Fibroblast of skin of right quadriceps (primary cell): ENCODE measurements around the gene RACK1.
"Not testable (repeated sequence)": the region's sequence is repeated elsewhere in the genome, so short reads cannot be mapped to it uniquely, and the experiment has no call there.

ENCODE experiments used
- DNase-seq: peaks from one replicate; pipeline ENCODE4 v3.0.0-alpha.2; 2013

Gene RACK1

GRCh38 chr5:181212080-181212479, 31.6 kb downstream of the RACK1 start:
- no peak for DNase-seq

- no peak for DNase-seq
Measured at GRCh38 chr5:181211208-181211607, 32.5 kb downstream of the RACK1 start.

GRCh38 chr5:181210698-181211097, 33.0 kb downstream of the RACK1 start:
- DNase-seq, result not testable (repeated sequence)

GRCh38 chr5:181210148-181210547, 33.6 kb downstream of the RACK1 start:
- not testable (repeated sequence) for DNase-seq

GRCh38 chr5:181209006-181209405, 34.7 kb downstream of the RACK1 start:
- DNase-seq, result not testable (repeated sequence)

- DNase-seq, result no peak
Measured at GRCh38 chr5:181207960-181208253, 35.8 kb downstream of the RACK1 start.

GRCh38 chr5:181207214-181207959, 36.3 kb downstream of the RACK1 start:
- DNase-seq, result peak; percentile 94

- no peak for DNase-seq
Measured at GRCh38 chr5:181205761-181206649, 37.7 kb downstream of the RACK1 start.

- DNase-seq, result no peak
Measured at GRCh38 chr5:181204826-181205760, 38.6 kb downstream of the RACK1 start, which contains the start of gene TRIM7. Gene TRIM7 (minus strand): TSS chr5:181205196. CDS start chr5:181205110, 86 bp downstream.

GRCh38 chr5:181204113-181204825, 39.4 kb downstream of the RACK1 start:
- no peak for DNase-seq

- no peak for DNase-seq
Measured at GRCh38 chr5:181203777-181204112, 40.0 kb downstream of the RACK1 start.

- no peak for DNase-seq
Measured at GRCh38 chr5:181203093-181203711, 40.5 kb downstream of the RACK1 start.

GRCh38 chr5:181200816-181201215, 42.9 kb downstream of the RACK1 start:
- DNase-seq, result no peak

GRCh38 chr5:181199881-181200638, 43.6 kb downstream of the RACK1 start:
- DNase-seq, result no peak

- DNase-seq, result no peak
Measured at GRCh38 chr5:181198905-181199519, 44.7 kb downstream of the RACK1 start.

GRCh38 chr5:181198106-181198685, 45.5 kb downstream of the RACK1 start:
- no peak for DNase-seq

GRCh38 chr5:181197326-181197951, 46.3 kb downstream of the RACK1 start:
- DNase-seq, result no peak

GRCh38 chr5:181195249-181195761, 48.4 kb downstream of the RACK1 start:
- DNase-seq, result no peak

- DNase-seq, result no peak
Measured at GRCh38 chr5:181194489-181195248, 49.0 kb downstream of the RACK1 start.
